ENCODE data around the gene ANO2. TPM values are rescaled to one million over a fixed set of nuclear protein-coding genes. Genes with fewer than 3 reads are reported as not detected.

ANO2 gene
- total RNA-seq, 4 donors from 2014 or later, result 1.4 to 3.3 (median 2.7) TPM; not detected in 1

GRCh38 chr12:5571115-5571514, 373.9 kb downstream of the ANO2 start:
- Histone ChIP-seq H3K4me3 (no peak overlapping the region), H3K27ac (no peak overlapping the region), H3K27me3 (no peaks in the 10 kb centered on the region), H3K36me3 (no peaks in the 10 kb centered on the region), H3K4me1 (peaks cover 0 to under 1% (median under 1%) of the 10 kb centered on the region in 4 donors), H3K9me3 (no peaks in the 10 kb centered on the region)
- DNase-seq, result no peak
- TF ChIP-seq CTCF (IDR thresholded peaks at IDR 0.05) (no peak), POLR2AphosphoS5 (IDR thresholded peaks at IDR 0.05) (no peak), POLR2A (IDR thresholded peaks at IDR 0.05) (no peak), EP300 (IDR thresholded peaks at IDR 0.05; ENCODE audit: low read depth) (no peak)
- 74 to 93% methylated on average over 3 to 13 of the region's 13 CpGs for WGBS, 2 donors (ENCODE audit: low coverage in 1 of 2)
- in situ Hi-C loops (cut with MboI; ENCODE audit: low pct_ligation_motif_present in 1 of 4, low pct_unique_long_range_greater_than_20kb in 1 of 4, low sequenced_read_pairs in 3 of 4) (loop anchor here in 1 of 4 donors (25.0 kb wide), 1 partner anchor 109 kb away; no protein-coding TSS in a partner anchor), intact Hi-C loops (cut with DNase I; ENCODE audit: low total_unique reads) (no loop called here)

GRCh38 chr12:5570416-5570815, 374.6 kb downstream of the ANO2 start:
- Histone ChIP-seq H3K36me3 (no peaks in the 10 kb centered on the region), H3K27me3 (no peaks in the 10 kb centered on the region), H3K4me3 (no peak overlapping the region), H3K4me1 (no peaks in the 10 kb centered on the region), H3K27ac (no peak overlapping the region), H3K9me3 (no peaks in the 10 kb centered on the region)
- WGBS, 2 donors (ENCODE audit: low coverage in 1 of 2), result 43 to 60% methylated on average over 1 of the region's 1 CpG
- intact Hi-C loops (cut with DNase I; ENCODE audit: low total_unique reads) (no loop called here), in situ Hi-C loops (cut with MboI; ENCODE audit: low pct_ligation_motif_present in 1 of 4, low pct_unique_long_range_greater_than_20kb in 1 of 4, low sequenced_read_pairs in 3 of 4) (loop anchor here in 1 of 4 donors (25.0 kb wide), 1 partner anchor 108 kb away; no protein-coding TSS in a partner anchor)
- no peak for TF ChIP-seq POLR2A (IDR thresholded peaks at IDR 0.05)
- TF ChIP-seq POLR2AphosphoS5 (IDR thresholded peaks at IDR 0.05), result no peak
- TF ChIP-seq CTCF (IDR thresholded peaks at IDR 0.05), result no peak
- no peak for TF ChIP-seq EP300 (IDR thresholded peaks at IDR 0.05; ENCODE audit: low read depth)
- DNase-seq, result no peak

DNA sequence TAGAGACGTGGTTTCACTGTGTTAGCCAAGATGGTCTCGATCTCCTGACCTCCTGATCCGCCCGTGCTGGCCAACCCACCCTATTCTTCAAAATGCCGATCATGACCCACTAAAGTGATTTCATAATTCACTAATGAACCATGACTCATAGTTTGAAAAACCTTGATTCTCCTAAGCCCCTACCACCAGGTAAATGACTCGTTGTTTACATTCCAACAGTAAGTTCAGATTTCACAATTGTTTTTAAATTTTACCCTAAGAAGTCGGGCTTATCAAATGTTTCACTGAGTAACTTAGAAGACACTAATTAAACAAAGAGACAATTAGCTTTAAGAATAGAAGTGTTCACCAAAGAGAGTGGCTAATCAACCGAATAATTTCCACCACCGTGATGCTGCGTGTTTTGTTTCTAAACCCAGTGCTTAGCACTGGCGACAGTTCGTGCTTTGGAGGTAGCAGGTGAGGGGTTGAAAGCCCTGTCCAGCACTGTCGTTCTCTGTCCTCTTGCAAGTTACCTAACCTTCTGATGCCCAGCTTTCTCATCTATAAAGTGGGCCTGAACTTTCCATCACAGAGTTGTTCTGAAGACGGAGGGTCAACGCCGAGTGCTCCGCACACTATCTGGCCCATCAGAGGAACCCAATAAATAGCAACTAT, 376.6 kb downstream of the ANO2 start:
- Histone ChIP-seq H3K4me3 (no peak overlapping the region), H3K27ac (no peak overlapping the region), H3K9me3 (no peaks in the 10 kb centered on the region), H3K27me3 (no peaks in the 10 kb centered on the region), H3K4me1 (no peaks in the 10 kb centered on the region), H3K36me3 (no peaks in the 10 kb centered on the region)
- no peak for TF ChIP-seq POLR2AphosphoS5 (IDR thresholded peaks at IDR 0.05)
- TF ChIP-seq EP300 (IDR thresholded peaks at IDR 0.05; ENCODE audit: low read depth), result no peak
- TF ChIP-seq CTCF (IDR thresholded peaks at IDR 0.05), result no peak
- TF ChIP-seq POLR2A (IDR thresholded peaks at IDR 0.05), result no peak
- 75 to 82% methylated on average over 13 to 17 of the region's 17 CpGs for WGBS, 2 donors (ENCODE audit: low coverage in 1 of 2)
- no peak for DNase-seq
- in situ Hi-C loops (cut with MboI; ENCODE audit: low pct_ligation_motif_present in 1 of 4, low pct_unique_long_range_greater_than_20kb in 1 of 4, low sequenced_read_pairs in 3 of 4), result loop anchor here in 1 of 4 donors (25.0 kb wide), 1 partner anchor 106 kb away; no protein-coding TSS in a partner anchor
- intact Hi-C loops (cut with DNase I; ENCODE audit: low total_unique reads), result no loop called here

- TF ChIP-seq CTCF (IDR thresholded peaks at IDR 0.05) (no peak), POLR2A (IDR thresholded peaks at IDR 0.05) (no peak), EP300 (IDR thresholded peaks at IDR 0.05; ENCODE audit: low read depth) (no peak), POLR2AphosphoS5 (IDR thresholded peaks at IDR 0.05) (no peak)
- WGBS, 2 donors (ENCODE audit: low coverage in 1 of 2), result 26 to 53% methylated on average over 4 to 14 of the region's 14 CpGs
- intact Hi-C loops (cut with DNase I; ENCODE audit: low total_unique reads) (no loop called here), in situ Hi-C loops (cut with MboI; ENCODE audit: low pct_ligation_motif_present in 1 of 4, low pct_unique_long_range_greater_than_20kb in 1 of 4, low sequenced_read_pairs in 3 of 4) (loop anchor here in 1 of 4 donors (25.0 kb wide), 1 partner anchor 105 kb away; no protein-coding TSS in a partner anchor)
- H3K36me3 ChIP-seq, result no peaks in the 10 kb centered on the region
- H3K4me1 ChIP-seq, result no peaks in the 10 kb centered on the region
- H3K4me3 ChIP-seq, result no peak overlapping the region
- no peak overlapping the region for H3K27ac ChIP-seq
- H3K27me3 ChIP-seq, result no peaks in the 10 kb centered on the region
- H3K9me3 ChIP-seq, result no peaks in the 10 kb centered on the region
- DNase-seq, result no peak
These were observed 377.9 kb downstream of the ANO2 start for GRCh38 chr12:5567016-5567725.

Measured in transverse colon (tissue), 4 donors.